GM23338 (cell line): Measurements from ENCODE around the gene LRRC39.
"Not testable (repeated sequence)": the region's sequence is repeated elsewhere in the genome, so short reads cannot be mapped to it uniquely, and the experiment has no call there.

Experiments used
- EZH2phosphoT487 ChIP-seq: fragments of 200-600 bp; sonication (generic); IDR thresholded peaks from one replicate; pipeline ENCODE4 v1.8.1; 2018; ENCODE audit warnings: antibody characterized with exemption; ENCODE audit not compliant: unreplicated experiment
- POLR2AphosphoS5 ChIP-seq: IDR thresholded peaks from 2 replicates; pipeline ENCODE4 v1.6.1; 2016; ENCODE audit warnings: antibody characterized with exemption, low read depth

DNA sequence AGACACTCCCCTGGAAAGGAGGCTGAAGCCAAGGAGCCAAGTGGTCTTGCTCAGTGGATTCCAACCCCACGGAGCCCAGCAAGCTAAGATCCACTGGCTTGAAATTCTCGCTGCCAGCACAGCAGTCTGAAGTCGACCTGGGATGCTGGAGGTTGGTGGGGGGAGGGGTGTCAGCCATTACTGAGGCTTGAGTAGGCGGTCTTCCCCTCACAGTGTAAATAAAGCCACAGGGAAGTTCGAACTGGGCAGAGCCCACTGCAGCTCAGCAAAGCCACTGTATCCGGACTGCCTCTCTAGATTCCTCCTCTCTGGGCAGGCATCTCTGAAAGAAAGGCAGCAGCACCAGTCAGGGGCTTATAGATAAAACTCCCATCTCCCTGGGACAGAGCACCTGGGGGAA lies 22.0 kb upstream of the LRRC39 start:
- TF ChIP-seq POLR2AphosphoS5, EZH2phosphoT487: not testable (repeated sequence)
